Measurements from ENCODE around the gene ZNF789.
"Not testable (repeated sequence)": the region's sequence is repeated elsewhere in the genome, so short reads cannot be mapped to it uniquely, and the experiment has no call there.

Gene ZNF789

DNA sequence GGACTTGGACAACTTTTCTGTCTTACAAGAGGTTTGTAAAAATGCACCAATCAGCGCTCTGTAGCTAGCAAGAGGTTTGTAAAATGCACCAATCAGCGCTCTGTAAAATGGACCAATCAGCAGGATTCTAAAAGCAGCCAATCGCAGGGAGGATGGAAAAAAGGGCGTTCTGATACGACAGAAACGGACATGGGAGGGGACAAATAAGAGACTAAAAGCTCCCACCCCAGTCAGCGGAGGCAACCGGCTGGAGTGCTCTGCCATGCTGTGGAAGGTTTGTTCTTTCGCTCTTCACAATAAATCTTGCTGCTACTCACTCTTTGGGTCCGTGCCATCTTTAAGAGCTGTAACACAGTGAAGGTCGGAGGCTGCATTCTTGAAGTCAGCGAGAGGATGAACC is 28.5 kb downstream of the ZNF789 start:
- in situ Hi-C loops (cut with MboI; ENCODE audit: low sequenced_read_pairs), result not testable (repeated sequence)

DNA sequence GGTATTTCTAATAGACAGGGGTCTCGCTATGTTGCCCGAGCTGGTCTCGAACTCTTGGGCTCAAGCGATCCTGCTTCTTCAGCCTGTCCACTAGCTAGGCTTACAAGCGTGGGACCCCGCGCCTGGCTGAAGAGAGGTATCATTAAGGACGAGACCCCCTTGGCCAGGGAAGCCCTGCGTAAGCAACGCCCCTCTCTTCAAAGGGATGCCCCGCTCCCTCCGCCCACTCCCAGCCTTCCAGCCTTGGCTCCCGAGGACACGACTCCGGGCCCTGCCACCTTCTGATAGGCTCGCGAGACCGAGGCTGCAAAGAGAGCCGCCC is 31.6 kb downstream of the ZNF789 start:
- in situ Hi-C loops (cut with MboI; ENCODE audit: low sequenced_read_pairs), result no loop called here

DNA sequence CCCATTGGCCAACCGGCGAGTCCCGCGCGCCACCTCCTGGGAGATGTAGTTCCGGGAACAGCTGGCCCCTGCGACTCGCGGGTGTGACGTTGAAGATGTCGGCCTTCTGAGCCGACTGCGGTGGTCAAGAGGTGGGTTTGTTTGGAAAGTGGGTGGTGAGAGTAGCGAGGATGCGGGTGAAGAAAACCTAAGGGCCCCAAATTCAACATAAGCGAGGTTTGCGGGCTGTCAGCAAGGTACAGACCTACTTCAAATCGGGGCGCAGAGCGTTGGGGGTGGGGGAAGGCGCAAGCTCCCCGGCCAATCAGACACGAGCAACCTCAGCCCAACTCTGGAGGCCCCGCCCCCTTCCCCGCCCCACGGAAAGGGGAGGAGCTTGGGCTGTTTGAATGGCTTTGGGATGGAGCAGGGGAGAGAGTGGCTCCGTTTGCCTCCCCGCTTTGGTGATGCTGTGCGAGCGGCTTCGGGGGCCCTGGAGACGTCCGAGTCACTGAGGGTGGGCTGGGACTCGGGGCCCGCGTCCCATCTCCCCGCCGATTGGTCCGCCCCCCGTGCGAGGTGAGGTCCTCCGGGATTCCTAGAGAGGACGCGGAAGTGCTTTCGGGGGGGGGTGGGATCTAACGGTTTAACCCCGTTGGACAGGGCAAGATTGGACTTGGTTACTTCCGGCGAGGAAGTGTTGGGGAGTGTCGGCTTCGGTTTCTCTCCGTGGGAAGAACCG is 32.1 kb downstream of the ZNF789 start, which contains the start of gene ZKSCAN5:
Gene ZKSCAN5, plus strand, starts transcription at position 60 of the 721 bp plus-strand sequence. CDS start 1,383 bp downstream, outside the sequence.
- in situ Hi-C loops (cut with MboI; ENCODE audit: low sequenced_read_pairs), result no loop called here

DNA sequence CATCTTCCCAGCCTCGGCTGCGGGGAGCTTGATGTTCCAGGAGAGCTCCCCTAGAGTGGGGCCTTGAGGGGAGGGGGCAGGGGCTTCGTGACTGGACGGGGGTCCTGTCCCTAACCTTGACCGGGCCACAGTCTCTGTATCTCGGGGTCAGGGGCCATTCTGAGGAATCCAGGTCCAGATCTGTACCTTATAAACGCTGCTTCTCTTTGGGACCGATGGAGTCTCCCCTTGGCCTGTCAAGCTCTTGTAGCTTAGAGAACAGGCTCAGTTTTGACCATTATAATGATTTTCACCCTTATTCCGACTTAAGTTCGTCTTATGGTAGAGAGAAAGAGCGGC is 32.6 kb downstream of the ZNF789 start:
- in situ Hi-C loops (cut with MboI; ENCODE audit: low sequenced_read_pairs), result no loop called here

DNA sequence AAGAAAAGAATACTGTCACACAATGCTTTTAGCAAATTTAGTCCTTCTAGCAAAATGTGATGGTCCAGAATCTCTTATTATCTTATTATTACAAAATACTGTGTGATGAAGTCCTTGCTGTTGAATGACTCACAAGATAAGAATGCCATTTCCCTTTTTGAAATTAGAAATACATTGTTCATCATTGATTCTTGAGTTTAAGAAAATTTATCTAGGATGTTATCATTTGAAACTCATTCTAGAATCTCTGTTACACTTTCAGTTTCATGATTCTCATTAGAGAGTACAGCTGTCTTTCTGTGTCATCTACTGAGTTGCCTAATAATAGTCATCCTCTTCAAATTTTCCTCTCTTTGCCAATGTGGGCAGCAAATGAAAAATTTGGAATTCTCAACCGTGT is 41.4 kb downstream of the ZNF789 start:
- in situ Hi-C loops (cut with MboI; ENCODE audit: low sequenced_read_pairs), result no loop called here

DNA sequence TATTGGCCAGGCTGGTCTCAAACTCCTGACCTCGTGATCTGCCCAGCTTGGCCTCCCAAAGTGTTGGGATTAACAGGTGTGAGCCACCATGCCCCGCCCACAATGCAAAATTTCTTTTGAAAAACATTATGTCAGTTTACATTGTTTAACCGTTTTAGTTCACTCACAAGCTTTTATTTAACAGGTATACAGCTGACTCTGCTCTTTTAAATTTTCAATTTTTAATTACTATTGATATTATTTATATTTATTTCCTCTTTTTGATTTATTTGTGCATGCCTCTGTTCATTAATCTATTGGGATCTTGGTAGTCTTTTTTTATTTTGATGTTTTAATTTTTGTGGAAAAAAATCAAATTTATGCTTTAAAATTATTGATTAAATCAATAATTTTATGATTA is 48.7 kb downstream of the ZNF789 start:
- in situ Hi-C loops (cut with MboI; ENCODE audit: low sequenced_read_pairs), result no loop called here

DNA sequence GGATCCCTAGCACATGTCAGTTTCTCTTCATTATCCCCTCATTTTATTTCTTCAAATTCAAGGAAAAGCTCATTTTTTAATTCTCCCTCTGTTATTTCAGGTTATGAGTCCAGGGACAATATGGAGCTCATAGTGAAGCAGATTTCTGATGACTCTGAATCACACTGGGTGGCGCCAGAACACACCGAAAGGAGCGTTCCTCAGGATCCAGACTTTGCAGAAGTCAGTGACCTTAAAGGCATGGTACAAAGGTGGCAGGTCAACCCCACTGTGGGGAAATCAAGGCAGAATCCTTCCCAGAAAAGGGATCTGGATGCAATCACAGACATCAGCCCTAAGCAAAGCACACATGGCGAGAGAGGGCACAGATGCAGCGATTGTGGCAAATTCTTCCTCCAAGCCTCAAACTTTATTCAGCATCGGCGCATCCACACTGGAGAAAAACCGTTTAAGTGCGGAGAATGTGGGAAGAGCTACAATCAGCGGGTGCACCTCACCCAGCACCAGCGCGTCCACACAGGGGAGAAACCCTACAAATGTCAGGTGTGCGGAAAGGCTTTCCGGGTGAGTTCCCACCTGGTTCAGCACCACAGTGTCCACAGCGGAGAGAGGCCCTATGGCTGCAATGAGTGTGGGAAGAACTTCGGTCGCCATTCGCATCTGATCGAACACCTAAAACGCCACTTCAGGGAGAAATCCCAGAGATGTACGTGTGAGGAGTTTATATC is 53.2 kb downstream of the ZNF789 start:
- in situ Hi-C loops (cut with MboI; ENCODE audit: low sequenced_read_pairs), result no loop called here

DNA sequence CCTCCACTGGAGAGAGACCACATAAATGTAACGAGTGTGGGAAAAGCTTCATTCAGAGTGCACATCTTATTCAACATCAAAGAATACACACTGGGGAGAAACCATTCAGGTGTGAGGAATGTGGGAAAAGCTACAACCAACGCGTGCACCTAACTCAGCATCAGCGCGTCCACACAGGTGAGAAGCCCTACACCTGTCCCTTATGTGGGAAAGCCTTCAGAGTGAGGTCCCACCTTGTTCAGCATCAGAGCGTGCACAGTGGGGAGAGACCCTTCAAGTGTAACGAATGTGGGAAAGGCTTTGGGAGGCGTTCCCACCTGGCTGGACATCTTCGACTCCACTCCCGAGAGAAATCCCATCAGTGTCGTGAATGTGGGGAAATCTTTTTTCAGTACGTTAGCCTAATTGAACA is 58.7 kb downstream of the ZNF789 start:
- in situ Hi-C loops (cut with MboI; ENCODE audit: low sequenced_read_pairs), result no loop called here

DNA sequence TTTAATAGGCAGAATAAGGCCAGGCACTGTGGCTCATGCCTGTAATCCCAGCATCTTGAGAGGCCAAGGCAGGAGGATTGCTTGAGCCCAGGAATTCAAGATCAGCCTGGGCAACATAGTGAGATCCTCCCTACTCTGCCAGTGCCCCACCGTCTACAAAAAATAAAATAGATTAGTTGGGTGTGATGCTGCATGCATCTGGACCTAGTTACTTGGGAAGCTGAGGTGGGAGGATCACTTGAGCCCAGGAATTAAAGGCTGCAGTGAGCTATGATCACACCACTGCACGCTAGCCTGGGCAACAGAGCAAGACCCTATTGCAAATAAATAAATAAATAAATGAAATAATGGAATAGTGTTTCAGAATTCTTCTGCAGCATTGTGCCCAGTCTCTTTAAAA is 63.0 kb downstream of the ZNF789 start:
- in situ Hi-C loops (cut with MboI; ENCODE audit: low sequenced_read_pairs), result no loop called here
